Stimulated activated CD8-positive, alpha-beta memory T cell treated with anti-CD3 and anti-CD28 coated beads, Interleukin-4, amount 100 ng/mL, for 24 hours (primary cell): ENCODE data around the gene SPATA3.
A peak's percentile ranks its signal among the peaks of the same experiment; 100 is the strongest.

Experiments used
- DNase-seq: peaks from one replicate; pipeline ENCODE4 v3.0.0-alpha.2; 2020; ENCODE audit warnings: low read depth

The SPATA3 gene

GRCh38 chr2:230968921-230969658 lies 26.8 kb upstream of the SPATA3 start:
- no peak for DNase-seq

- DNase-seq: no peak
These were observed 26.3 kb upstream of the SPATA3 start for GRCh38 chr2:230969659-230970015.

- no peak for DNase-seq
These were observed 23.9 kb upstream of the SPATA3 start for GRCh38 chr2:230972046-230972445.

GRCh38 chr2:230974096-230974913 lies 21.6 kb upstream of the SPATA3 start:
- DNase-seq: peak; percentile 75

- DNase-seq: no peak
These were observed 20.0 kb upstream of the SPATA3 start for GRCh38 chr2:230975927-230976326.

- no peak for DNase-seq
These were observed 19.2 kb upstream of the SPATA3 start for GRCh38 chr2:230976671-230977171.

GRCh38 chr2:230980468-230980867 lies 15.5 kb upstream of the SPATA3 start:
- no peak for DNase-seq

- DNase-seq: no peak
These were observed 14.2 kb upstream of the SPATA3 start for GRCh38 chr2:230981704-230982103.

GRCh38 chr2:230982126-230982525 lies 13.8 kb upstream of the SPATA3 start:
- no peak for DNase-seq

- DNase-seq: no peak
These were observed 13.4 kb upstream of the SPATA3 start for GRCh38 chr2:230982528-230982927.

GRCh38 chr2:230983566-230983965 lies 12.4 kb upstream of the SPATA3 start:
- DNase-seq: no peak

- DNase-seq: peak; percentile 42
These were observed 11.3 kb upstream of the SPATA3 start for GRCh38 chr2:230984393-230985220.

- DNase-seq: no peak
These were observed 10.2 kb upstream of the SPATA3 start for GRCh38 chr2:230985519-230986231.

GRCh38 chr2:230986520-230987136 lies 9.3 kb upstream of the SPATA3 start:
- no peak for DNase-seq

- DNase-seq: peak; percentile 72
These were observed 8.5 kb upstream of the SPATA3 start for GRCh38 chr2:230987137-230988020.

- no peak for DNase-seq
These were observed 6.2 kb upstream of the SPATA3 start for GRCh38 chr2:230989731-230990130.

- no peak for DNase-seq
These were observed 5.6 kb upstream of the SPATA3 start for GRCh38 chr2:230990131-230990898.

- DNase-seq: no peak
These were observed 5.1 kb upstream of the SPATA3 start for GRCh38 chr2:230990899-230991150.

- DNase-seq: no peak
These were observed 4.3 kb upstream of the SPATA3 start for GRCh38 chr2:230991598-230991997.

GRCh38 chr2:230996661-230997060 lies 740 bp downstream of the SPATA3 start:
- no peak for DNase-seq
